Measurements from ENCODE around the gene TGFBR3L. TPM values are rescaled to one million over a fixed set of nuclear protein-coding genes. Genes with fewer than 3 reads are reported as not detected.

TGFBR3L gene
- total RNA-seq, 1 donor from 2014 or later, result 2.1 TPM

- no peak overlapping the region for H3K4me3 ChIP-seq
- H3K27ac ChIP-seq, result no peak overlapping the region
- H3K36me3 ChIP-seq, result no peaks in the 10 kb centered on the region
- TF ChIP-seq CTCF (IDR thresholded peaks at IDR 0.05), result no peak
- no peak for ATAC-seq
- H3K9me3 ChIP-seq, result no peaks in the 10 kb centered on the region
- no peak for DNase-seq
- peaks cover 20% of the 10 kb centered on the region for H3K4me1 ChIP-seq
- H3K27me3 ChIP-seq (ENCODE audit: low read depth), result peaks cover 4% of the 10 kb centered on the region
- intact Hi-C loops (cut with DNase I), result no loop called here
Observed at GRCh38 chr19:7899751-7900378, 14.8 kb upstream of the TGFBR3L start.

GRCh38 chr19:7900401-7900870 is 14.2 kb upstream of the TGFBR3L start:
- H3K4me3 ChIP-seq, result no peak overlapping the region
- H3K36me3 ChIP-seq, result no peaks in the 10 kb centered on the region
- DNase-seq (peak; percentile 45), ATAC-seq (no peak)
- peaks cover 25% of the 10 kb centered on the region for H3K4me1 ChIP-seq
- no peak for TF ChIP-seq CTCF (IDR thresholded peaks at IDR 0.05)
- H3K27me3 ChIP-seq (ENCODE audit: low read depth), result no peaks in the 10 kb centered on the region
- H3K9me3 ChIP-seq, result no peaks in the 10 kb centered on the region
- no peak overlapping the region for H3K27ac ChIP-seq
- intact Hi-C loops (cut with DNase I), result no loop called here

- DNase-seq (no peak), ATAC-seq (no peak)
- H3K4me1 ChIP-seq, result peaks cover 30% of the 10 kb centered on the region
- H3K9me3 ChIP-seq, result no peaks in the 10 kb centered on the region
- H3K36me3 ChIP-seq, result peaks cover 3% of the 10 kb centered on the region
- H3K4me3 ChIP-seq, result no peak overlapping the region
- no peaks in the 10 kb centered on the region for H3K27me3 ChIP-seq (ENCODE audit: low read depth)
- TF ChIP-seq CTCF (IDR thresholded peaks at IDR 0.05), result no peak
- intact Hi-C loops (cut with DNase I), result no loop called here
- H3K27ac ChIP-seq, result no peak overlapping the region
Observed at GRCh38 chr19:7900931-7901330, 13.7 kb upstream of the TGFBR3L start.

- Histone ChIP-seq H3K9me3 (no peaks in the 10 kb centered on the region), H3K27ac (no peak overlapping the region), H3K4me1 (peaks cover 34% of the 10 kb centered on the region), H3K27me3 (ENCODE audit: low read depth) (no peaks in the 10 kb centered on the region), H3K36me3 (peaks cover 7% of the 10 kb centered on the region), H3K4me3 (no peak overlapping the region)
- intact Hi-C loops (cut with DNase I), result no loop called here
- TF ChIP-seq CTCF (IDR thresholded peaks at IDR 0.05), result no peak
- ATAC-seq (no peak), DNase-seq (no peak)
Observed at GRCh38 chr19:7901337-7901736, 13.3 kb upstream of the TGFBR3L start.

- intact Hi-C loops (cut with DNase I), result no loop called here
- H3K9me3 ChIP-seq, result no peaks in the 10 kb centered on the region
- no peak for TF ChIP-seq CTCF (IDR thresholded peaks at IDR 0.05)
- peak overlapping the region; percentile 88 for H3K4me3 ChIP-seq
- H3K36me3 ChIP-seq, result peaks cover 9% of the 10 kb centered on the region
- ATAC-seq (peak; percentile 7 to 41), DNase-seq (no peak)
- no peaks in the 10 kb centered on the region for H3K27me3 ChIP-seq (ENCODE audit: low read depth)
- H3K4me1 ChIP-seq, result peaks cover 44% of the 10 kb centered on the region
- peak overlapping the region; percentile 81 for H3K27ac ChIP-seq
Observed at GRCh38 chr19:7902796-7903243, 11.8 kb upstream of the TGFBR3L start.

All from lower lobe of right lung (tissue), 2 donors.